ENCODE data around the gene PCDHGC5.

GRCh38 chr5:141439411-141440141 lies 49.3 kb upstream of the PCDHGC5 start:
- TF ChIP-seq POLR2A (IDR thresholded peaks at IDR 0.05), result no peak
- no peak for TF ChIP-seq CTCF (IDR thresholded peaks at IDR 0.05)

Measured in body of pancreas (tissue), 4 donors.